Esophagus squamous epithelium (tissue), 5 donors: Measurements from ENCODE around the gene SMG7. TPM values are rescaled to one million over a fixed set of nuclear protein-coding genes. Genes with fewer than 3 reads are reported as not detected.

Experiments
- DNase-seq: peaks from one replicate; lab custom pipeline; 2025; lab: John Stamatoyannopoulos, UW
- H3K27ac ChIP-seq, 4 donors: fragments of 200-600 bp; sonication (generic); one replicate each; pipeline ENCODE4 v1.5.1; 2016 to 2019; ENCODE audit warnings: mild to moderate bottlenecking in 1 of 4
- H3K27me3 ChIP-seq, 4 donors: fragments of 200-600 bp; sonication (generic); 1 replicate in 3 of 4; 2 replicates in 1 of 4; pipeline versions ENCODE4 v1.5.1 to v1.6.0; 2017 to 2021; ENCODE audit warnings: antibody characterized with exemption in 1 of 4
- H3K36me3 ChIP-seq, 3 donors: fragments of 200-600 bp; sonication (generic); one replicate each; pipeline ENCODE4 v1.5.1; 2016 to 2019
- H3K4me1 ChIP-seq, 3 donors: fragments of 200-600 bp; sonication (generic); one replicate each; pipeline ENCODE4 v1.5.1; 2017 to 2019
- H3K4me3 ChIP-seq, 4 donors: fragments of 200-600 bp; sonication (generic); 1 replicate in 3 of 4; 2 replicates in 1 of 4; pipeline ENCODE4 v1.5.1; 2016 to 2019; ENCODE audit warnings: mild to moderate bottlenecking in 2 of 4, moderate library complexity in 1 of 4
- H3K9me3 ChIP-seq, 3 donors: fragments of 200-600 bp; sonication (generic); one replicate each; pipeline ENCODE4 v1.5.1; 2016 to 2019
- CTCF ChIP-seq, 6 experiments: fragments of 450-650 bp in 4 of 6; fragments of 200-600 bp in 2 of 6; sonication (generic) in 2 of 6; IDR thresholded peaks; one replicate each; pipeline ENCODE4 v1.5.1; 2016 to 2019; ENCODE audit warnings: antibody characterized with exemption in 6 of 6, mild to moderate bottlenecking in 4 of 6, moderate library complexity in 4 of 6
- POLR2A ChIP-seq, 4 donors: fragments of 450-650 bp; IDR thresholded peaks; one replicate each; pipeline ENCODE4 v1.6.1; 2017; ENCODE audit warnings: antibody characterized with exemption in 4 of 4, mild to moderate bottlenecking in 4 of 4, moderate library complexity in 3 of 4
- WGBS, 2 donors: methylation state at CpG; one replicate each; pipeline ENCODE4 v1.1.5; 2018; 5-methylcytosine and 5-hydroxymethylcytosine counted together
- intact Hi-C: fragments of 100-400 bp; cut with DNase I; formaldehyde crosslinking; loops from one replicate; pipeline ENCODE4 v1.15.0; 2022
- total RNA-seq, 4 donors: library from RNA; depleted of rRNA; stranded (reverse); fragments of >200 nt; gene quantifications; one replicate each; pipeline ENCODE4 v1.1.0, GENCODE V29; 2016
- donor health status: DM: yes; HTN: yes; CAD: no.

SMG7 gene
- total RNA-seq, 4 donors from 2014 or later = 15.8 to 46.5 (median 35.3) TPM

DNA sequence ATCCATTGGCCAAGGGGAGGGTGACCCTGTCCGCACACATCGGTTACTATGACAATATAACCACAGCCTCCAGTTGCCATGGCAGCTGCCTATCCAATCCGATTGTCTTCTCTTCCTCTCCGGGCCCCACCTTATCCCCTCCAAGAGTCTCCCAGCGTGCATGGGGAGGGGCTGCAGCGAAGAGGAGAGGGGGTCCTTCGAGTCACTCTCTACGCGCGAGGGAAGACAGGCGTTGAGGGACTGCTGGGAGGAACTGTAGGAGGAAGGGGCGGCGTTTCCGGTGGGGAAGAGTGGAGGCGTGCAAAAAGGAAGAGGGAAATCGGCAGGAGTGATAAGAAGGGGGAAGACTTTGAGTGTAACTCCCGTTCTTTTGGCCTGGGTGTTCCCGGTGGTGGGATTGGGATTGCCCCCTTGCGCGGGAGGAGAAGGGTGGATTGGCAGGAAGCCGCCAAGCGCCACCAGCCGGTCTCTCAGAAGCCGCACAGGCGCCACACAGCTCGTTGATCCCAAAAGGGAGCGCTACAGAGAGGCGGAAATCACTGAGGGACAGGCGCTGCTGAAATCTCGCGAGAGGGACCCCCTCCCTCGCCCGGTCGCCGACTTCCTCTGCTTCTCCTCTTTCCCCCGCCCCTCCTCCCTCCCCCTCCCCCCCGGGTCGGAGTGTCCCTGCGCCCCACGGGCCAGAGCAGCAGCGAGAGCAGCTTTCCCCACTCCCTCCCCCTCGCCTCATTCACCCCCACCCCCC, 384 bp upstream of the SMG7 start:
- H3K27me3 ChIP-seq = no peaks in the 10 kb centered on the region
- H3K9me3 ChIP-seq = no peaks in the 10 kb centered on the region
- intact Hi-C loops = loop anchor here (10.0 kb wide), 1 partner anchor 163 kb away; the partner anchor contains the start of gene ARPC5
- H3K4me1 ChIP-seq = peaks cover 0 to 59% (median 25%) of the 10 kb centered on the region in 3 donors
- WGBS, 2 donors = 0 to 1% methylated on average over 19 of the region's 42 CpGs
- H3K27ac ChIP-seq = peak overlapping the region; percentile 93 to 99 (median 98)
- peak overlapping the region; percentile 92 to 100 (median 92) for H3K4me3 ChIP-seq
- peak; percentile 90 for DNase-seq
- peak in 1 of 4 donors; percentile 5 for TF ChIP-seq POLR2A (IDR thresholded peaks at IDR 0.05)
- TF ChIP-seq CTCF (IDR thresholded peaks at IDR 0.05) = peak in 2 of 6 experiments; percentile 8 to 15
- no peaks in the 10 kb centered on the region for H3K36me3 ChIP-seq

DNA sequence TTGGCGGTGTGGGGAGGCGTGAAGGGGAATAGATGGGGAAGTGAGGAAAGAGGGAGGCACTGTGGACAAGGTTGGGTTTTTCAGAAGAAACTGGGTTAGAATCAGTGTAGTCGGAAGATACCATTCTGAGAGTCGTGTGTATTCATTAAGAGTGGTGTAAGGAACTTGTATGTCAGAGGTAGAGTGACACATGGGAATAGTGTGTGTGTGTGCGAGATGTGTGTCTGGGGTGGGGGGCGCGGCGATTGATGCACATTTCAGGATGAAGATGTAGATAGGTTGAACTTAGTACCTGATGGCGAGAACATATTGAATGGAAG, 878 bp downstream of the SMG7 start:
- H3K27ac ChIP-seq = peak overlapping the region in 3 of 4 donors; percentile 93 to 98 (median 98)
- WGBS, 2 donors = 16 to 23% methylated on average over 9 of the region's 9 CpGs
- intact Hi-C loops = loop anchor here (10.0 kb wide), 1 partner anchor 162 kb away; the partner anchor contains the start of gene ARPC5

DNA sequence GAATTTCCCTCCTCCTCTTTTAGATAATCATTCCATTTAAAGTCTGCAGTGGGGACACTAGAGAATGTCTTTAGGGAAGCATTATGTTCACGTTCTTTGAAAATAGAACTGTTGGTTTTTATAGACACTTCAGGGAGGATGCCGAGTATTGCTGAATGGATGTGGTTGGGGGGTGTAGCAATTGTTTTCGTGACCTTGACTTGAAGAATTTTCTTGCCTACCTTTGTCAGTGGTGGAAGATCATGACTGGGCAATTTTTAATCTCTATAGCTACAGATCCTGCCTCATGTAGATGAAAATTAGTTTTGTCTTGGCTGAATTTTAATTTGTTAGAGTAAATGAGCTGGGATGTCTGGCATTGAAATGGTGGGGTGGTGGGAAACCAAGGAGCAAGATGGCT, 3.8 kb downstream of the SMG7 start:
- 45 to 74% methylated on average over 3 of the region's 3 CpGs for WGBS, 2 donors
- peaks cover 0 to 82% (median 54%) of the 10 kb centered on the region in 3 donors for H3K4me1 ChIP-seq

More for the DNA sequence above, 878 bp downstream of the SMG7 start:
- Histone ChIP-seq H3K27me3 (no peaks in the 10 kb centered on the region), H3K9me3 (no peaks in the 10 kb centered on the region), H3K4me1 (peaks cover 0 to 67% (median 32%) of the 10 kb centered on the region in 3 donors), H3K36me3 (no peaks in the 10 kb centered on the region), H3K4me3 (peak overlapping the region; percentile 92 to 100 (median 92))
- TF ChIP-seq POLR2A (IDR thresholded peaks at IDR 0.05) = no peak
- TF ChIP-seq CTCF (IDR thresholded peaks at IDR 0.05) = no peak
- DNase-seq = no peak

DNA sequence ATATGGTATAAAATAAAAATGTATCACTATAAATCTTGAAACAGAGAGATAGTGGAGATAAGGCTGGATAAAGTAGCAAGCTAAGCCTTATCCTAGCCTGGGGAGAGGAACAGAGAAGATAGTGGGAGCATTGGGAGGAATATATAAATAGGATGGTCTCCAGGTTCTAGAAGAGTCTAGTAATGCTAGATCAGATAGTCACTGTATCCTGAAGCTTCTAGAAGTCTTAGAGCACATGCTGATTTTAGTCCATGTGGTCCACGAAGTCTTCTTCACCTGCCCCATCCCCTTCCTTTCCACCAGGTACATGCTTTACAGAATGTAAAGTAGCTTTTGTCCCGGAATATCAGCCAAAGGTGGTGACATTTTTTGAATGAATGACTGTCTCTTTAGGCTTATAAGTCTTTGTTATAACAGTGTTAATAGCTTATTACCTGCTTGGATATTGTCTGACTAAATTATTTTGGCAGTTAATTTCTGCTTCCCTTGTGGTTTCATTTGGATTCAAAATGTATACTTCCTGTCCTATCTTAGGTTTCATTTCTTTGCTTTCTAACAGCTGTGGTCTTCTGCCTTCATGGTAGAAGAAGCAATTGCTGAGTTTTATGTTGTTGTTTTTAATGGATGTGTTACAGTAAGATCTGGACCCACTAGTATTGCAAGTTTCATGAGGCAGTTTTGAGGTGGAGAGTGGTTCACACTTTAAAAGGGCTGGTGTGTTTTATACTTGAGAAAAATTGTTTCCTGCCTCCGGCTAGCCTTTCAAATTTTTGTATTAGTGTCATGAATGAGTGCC, 5.9 kb downstream of the SMG7 start:
- WGBS, 2 donors = 65 to 70% methylated on average over 3 of the region's 3 CpGs
- no peaks in the 10 kb centered on the region for H3K27me3 ChIP-seq
- H3K9me3 ChIP-seq = no peaks in the 10 kb centered on the region
- TF ChIP-seq CTCF (IDR thresholded peaks at IDR 0.05) (no peak), POLR2A (IDR thresholded peaks at IDR 0.05) (no peak)
- H3K4me3 ChIP-seq = no peak overlapping the region
- H3K36me3 ChIP-seq = no peaks in the 10 kb centered on the region
- peak overlapping the region in 2 of 4 donors; percentile 4 to 13 for H3K27ac ChIP-seq
- intact Hi-C loops = loop anchor here (10.0 kb wide), 1 partner anchor 157 kb away; the partner anchor contains the start of gene ARPC5
- H3K4me1 ChIP-seq = peaks cover 0 to 88% (median 61%) of the 10 kb centered on the region in 3 donors
- DNase-seq = no peak

More for the DNA sequence above, 3.8 kb downstream of the SMG7 start:
- no peak for DNase-seq
- no peak overlapping the region for H3K27ac ChIP-seq
- no peak for TF ChIP-seq CTCF (IDR thresholded peaks at IDR 0.05)
- no peak for TF ChIP-seq POLR2A (IDR thresholded peaks at IDR 0.05)
- no peaks in the 10 kb centered on the region for H3K27me3 ChIP-seq
- no peaks in the 10 kb centered on the region for H3K36me3 ChIP-seq
- intact Hi-C loops = loop anchor here (10.0 kb wide), 1 partner anchor 159 kb away; the partner anchor contains the start of gene ARPC5
- no peaks in the 10 kb centered on the region for H3K9me3 ChIP-seq
- H3K4me3 ChIP-seq = no peak overlapping the region
